K562 (cell line): ENCODE data around the gene TIMP4. TPM values are rescaled to one million over a fixed set of nuclear protein-coding genes. Genes with fewer than 3 reads are reported as not detected.

Experiments
- ATAC-seq: fragments of 200-7000 bp; cut with Tn5 transposase; 3 replicates; pipeline ENCODE4 v1.9.1; 2020; ENCODE audit warnings: moderate library complexity
- BruUV-seq: library from RNA; stranded (reverse); fragments of 400-500 nt; replicated peaks from 2 replicates; lab custom pipeline; 2021; lab: Mats Ljungman, UMichigan
- CTCF ChIA-PET: fragments of 300-600 bp; formaldehyde crosslinking; extraction: SDS; loops from one replicate; lab custom pipeline; 2021; ENCODE audit warnings: low intra/inter-chr PET ratio; lab: Yijun Ruan, JAX
- POLR2A ChIA-PET: fragments of 300-600, 350-650 bp; sonication (Branson Sonifier 250); formaldehyde crosslinking; extraction: SDS; loops from one replicate; lab custom pipeline; 2021; ENCODE audit warnings: antibody characterized with exemption, inconsistent platforms; lab: Yijun Ruan, JAX
- DNase-seq, 4 experiments: peaks; one replicate each; pipeline versions ENCODE4 v3.0.0 to v3.0.0-alpha.2; 2011 to 2018; ENCODE audit warnings: low spot score in 3 of 4, mixed read lengths in 3 of 4; ENCODE audit errors: extremely low read depth in 1 of 4
- FAIRE-seq: peaks from 2 replicates; lab custom pipeline; 2011; peaks lifted over from hg19 to GRCh38; lab: Jason Lieb, UNC
- H2AFZ ChIP-seq: 2 replicates; pipeline ENCODE4 v1.6.0; 2011; ENCODE audit warnings: low read depth, low read length, control low read depth, inconsistent platforms
- H3K27ac ChIP-seq: fragments of 200-600 bp; 3 replicates; pipeline ENCODE4 v1.8.0; 2011; ENCODE audit warnings: low read depth, mild to moderate bottlenecking, control low read depth, inconsistent platforms, low read length, moderate library complexity, mixed read lengths; ENCODE audit errors: extremely low read depth
- H3K27me3 ChIP-seq, 2 experiments: fragments of 300-600 bp in 1 of 2; 2 replicates in 1 of 2; 3 replicates in 1 of 2; pipeline versions ENCODE4 v1.6.0 to v1.8.0; 2011; ENCODE audit warnings: inconsistent platforms in 2 of 2, low read length in 2 of 2, mild to moderate bottlenecking in 1 of 2, mixed read lengths in 1 of 2, moderate library complexity in 1 of 2; ENCODE audit not compliant: control insufficient read depth in 2 of 2, insufficient read depth in 2 of 2
- H3K36me3 ChIP-seq: fragments of 300-600 bp; 3 replicates; pipeline ENCODE4 v1.8.0; 2011; ENCODE audit warnings: mild to moderate bottlenecking, low read length, inconsistent platforms; ENCODE audit not compliant: control insufficient read depth, insufficient read depth
- H3K4me1 ChIP-seq, 2 experiments: fragments of 200-600 bp in 1 of 2; replicated peaks in 1 of 2; 2 replicates in 1 of 2; 3 replicates in 1 of 2; pipeline versions ENCODE4 v1.5.1 to v1.8.0; 2011; ENCODE audit warnings: inconsistent platforms in 2 of 2, low read length in 2 of 2, mild to moderate bottlenecking in 1 of 2, mixed read lengths in 1 of 2, moderate library complexity in 1 of 2; ENCODE audit not compliant: control insufficient read depth in 2 of 2, insufficient read depth in 2 of 2
- H3K4me2 ChIP-seq: 2 replicates; pipeline ENCODE4 v1.6.1; 2011; ENCODE audit warnings: low read length, control low read depth, inconsistent platforms, mixed read lengths; ENCODE audit not compliant: insufficient read depth
- H3K4me3 ChIP-seq: fragments of 200-600 bp; sonication (generic), shearing (Covaris generic); 2 replicates; pipeline ENCODE4 v1.5.1; 2016; ENCODE audit warnings: control low read depth, inconsistent platforms
- H3K79me2 ChIP-seq: fragments of 200-600 bp; 3 replicates; pipeline ENCODE4 v1.8.0; 2011; ENCODE audit warnings: low read length, inconsistent platforms; ENCODE audit not compliant: control insufficient read depth, insufficient read depth
- H3K9ac ChIP-seq, 2 experiments: 2 replicates each; pipeline versions ENCODE4 v1.6.0 to v1.6.1; 2011; ENCODE audit warnings: low read depth in 2 of 2, low read length in 2 of 2, control low read depth in 1 of 2, inconsistent platforms in 1 of 2, mild to moderate bottlenecking in 1 of 2, mixed read lengths in 1 of 2; ENCODE audit not compliant: insufficient read depth in 1 of 2
- H3K9me1 ChIP-seq: one replicate; pipeline ENCODE4 v1.6.0; 2011; ENCODE audit warnings: inconsistent platforms, mild to moderate bottlenecking, low read length, moderate library complexity; ENCODE audit not compliant: control insufficient read depth, insufficient read depth
- H3K9me3 ChIP-seq: replicated peaks from 2 replicates; pipeline ENCODE4 v1.5.1; 2011; ENCODE audit warnings: low read depth, low read length, inconsistent platforms; ENCODE audit not compliant: control insufficient read depth, insufficient read depth
- H4K20me1 ChIP-seq: replicated peaks from 2 replicates; pipeline ENCODE4 v1.6.1; 2011; ENCODE audit warnings: low read length, inconsistent platforms, mixed read lengths; ENCODE audit not compliant: control insufficient read depth, insufficient read depth
- CHD4 ChIP-seq: fragments of 200-600 bp; sonication (generic); IDR thresholded peaks from 3 replicates; pipeline ENCODE4 v1.6.1; 2012; ENCODE audit warnings: low read depth, mild to moderate bottlenecking, mixed read lengths, low read length, inconsistent platforms; ENCODE audit not compliant: insufficient read depth, insufficient replicate concordance, poor library complexity, severe bottlenecking
- DIDO1 ChIP-seq: fragments of 450-650 bp; IDR thresholded peaks from 2 replicates; pipeline ENCODE4 v1.6.1; 2016; ENCODE audit warnings: low read depth, missing biosample characterization, missing genetic modification characterization
- ILK ChIP-seq: fragments of 450-650 bp; IDR thresholded peaks from 2 replicates; pipeline ENCODE4 v1.6.1; 2016; ENCODE audit warnings: missing genetic modification characterization, low read depth, mild to moderate bottlenecking, missing compliant biosample characterization, moderate library complexity, borderline replicate concordance
- RBFOX2 ChIP-seq: fragments of 200-400 bp; formaldehyde crosslinking; IDR thresholded peaks from 2 replicates; pipeline ENCODE4 v1.6.1; 2017; ENCODE audit warnings: low read depth, mild to moderate bottlenecking, low read length, moderate library complexity
- RHOXF2B ChIP-seq: fragments of 250-450 bp; sonication (Bioruptor Pico); conservative IDR thresholded peaks from 2 replicates; pipeline ENCODE4 v1.5.1; 2021
- SAFB ChIP-seq: fragments of 200-400 bp; formaldehyde crosslinking; IDR thresholded peaks from 2 replicates; pipeline ENCODE4 v1.6.1; 2017; ENCODE audit warnings: low read depth, low read length, borderline replicate concordance
- SIN3B ChIP-seq: fragments of 450-650 bp; IDR thresholded peaks from 2 replicates; pipeline ENCODE4 v1.6.1; 2017; ENCODE audit warnings: low read depth, mild to moderate bottlenecking, moderate library complexity
- TCF7 ChIP-seq: sonication (generic); IDR thresholded peaks from 2 replicates; pipeline ENCODE4 v1.6.1; 2016; ENCODE audit warnings: antibody characterized with exemption, borderline replicate concordance
- TRIM28 ChIP-seq: fragments of 450-650 bp; IDR thresholded peaks from 2 replicates; pipeline ENCODE4 v1.6.1; 2017
- ZBED1 ChIP-seq: IDR thresholded peaks from 2 replicates; pipeline ENCODE4 v1.6.1; 2014
- ZC3H11A ChIP-seq: IDR thresholded peaks from 2 replicates; pipeline ENCODE4 v1.6.1; 2012; ENCODE audit warnings: low read depth, low read length, improper control_type of control experiment
- ZFP30 ChIP-seq: fragments of 250-450 bp; sonication (Bioruptor Pico); IDR thresholded peaks from 2 replicates; pipeline ENCODE4 v1.8.0; 2022; ENCODE audit warnings: moderate library complexity, mild to moderate bottlenecking, inconsistent platforms, borderline replicate concordance
- ZNF175 ChIP-seq: fragments of 200-800 bp; sonication (Bioruptor generic); IDR thresholded peaks from 2 replicates; pipeline ENCODE4 v1.6.1; 2016; ENCODE audit warnings: low read depth, mild to moderate bottlenecking, missing genetic modification characterization, missing compliant biosample characterization
- ZNF253 ChIP-seq: fragments of 250-450 bp; sonication (Bioruptor Pico); conservative IDR thresholded peaks from 2 replicates; pipeline ENCODE4 v1.6.1; 2021; ENCODE audit warnings: mild to moderate bottlenecking
- ZNF41 ChIP-seq: fragments of 250-450 bp; sonication (Bioruptor Pico); conservative IDR thresholded peaks from 2 replicates; pipeline ENCODE4 v1.4.0; 2020; ENCODE audit warnings: mild to moderate bottlenecking
- WGBS: fragments of 100-300 bp; shearing (Covaris generic); methylation state at CpG from one replicate; pipeline ENCODE4 v1.1.6; 2016; ENCODE audit warnings: low coverage, mixed read lengths; ENCODE audit not compliant: insufficient coverage; ENCODE audit errors: missing lambda C conversion rate; 5-methylcytosine and 5-hydroxymethylcytosine counted together
- in situ Hi-C: fragments of 300-500 bp; cut with MboI; formaldehyde crosslinking; loops from 4 replicates; pipeline ENCODE4 v1.15.0; 2018; ENCODE audit warnings: inconsistent platforms, mixed read lengths
- intact Hi-C: fragments of 100-400 bp; cut with micrococcal nuclease; formaldehyde crosslinking; loops from 2 replicates; pipeline ENCODE4 v1.14.2; 2022
- polyA plus RNA-seq, 8 experiments: library from polyadenylated mRNA; depleted of rRNA in 4 of 8; stranded (reverse) in 5 of 8; unstranded in 3 of 8; fragments of >200 nt; fragmentation: Nextera tagmentation in 2 of 8; fragmentation: Illumina TruSeq in 1 of 8; extraction: Ambion mirVana in 2 of 8; extraction: Trizol in 1 of 8; gene quantifications; 2 replicates each; pipeline versions ENCODE4 v1.2.1 to v1.2.3, GENCODE V29; 2011 to 2014; ENCODE audit warnings: inconsistent platforms in 1 of 8, missing spikeins in 1 of 8
- total RNA-seq, 7 experiments: library from RNA; depleted of rRNA in 6 of 7; stranded (reverse); fragments of >200 nt in 6 of 7; fragmentation: Illumina TruSeq in 2 of 7; extraction: Trizol in 2 of 7; gene quantifications; 2 replicates each; pipeline versions ENCODE4 v1.2.1 to v1.2.3, GENCODE V29; 2011 to 2021; ENCODE audit warnings: low replicate concordance in 1 of 7
- TF ChIP-seq, protein P1 (sequence below): fragments of 450-650 bp; IDR thresholded peaks from 2 replicates; pipeline ENCODE4 v1.6.1; 2016; ENCODE audit warnings: borderline replicate concordance

TIMP4 gene
- total and polyA plus RNA-seq, 9 of the 15 experiments (the other 6 are each of a cell fraction or from before 2014, with no cell fraction given), result 0.03 to 0.07 TPM; not detected in 7

- Histone ChIP-seq H3K4me1 (no peaks in the 10 kb centered on the region), H3K4me3 (no peak overlapping the region), H3K9ac (no peak overlapping the region), H3K27ac (no peak overlapping the region), H2AFZ (no peak overlapping the region), H3K4me2 (no peak overlapping the region), H3K9me3 (no peaks in the 10 kb centered on the region), H3K9me1 (no peaks in the 10 kb centered on the region), H3K79me2 (no peaks in the 10 kb centered on the region), H4K20me1 (no peaks in the 10 kb centered on the region), H3K27me3 (peaks cover 3 to 32% of the 10 kb centered on the region in 2 experiments; a peak in 3 of 5 replicates), H3K36me3 (no peaks in the 10 kb centered on the region)
- 0% methylated on average over 6 of the region's 6 CpGs for WGBS
- in situ Hi-C loops (loop anchor here (25.0 kb wide), 1 partner anchor 743 kb away; no protein-coding TSS in a partner anchor), intact Hi-C loops (no loop called here)
- DNase-seq (no peak), ATAC-seq (no peak), FAIRE-seq (no peak)
- CTCF ChIA-PET, result no interaction called here
- POLR2A ChIA-PET, result interaction anchor here (0.6 to 1.0 kb wide), 2 partner anchors 9 to 19 kb away, joined by 3 to 4 read pairs; no protein-coding TSS in a partner anchor
- no peak for TF ChIP-seq RBFOX2
- TF ChIP-seq SAFB, result no peak
- no peak for TF ChIP-seq ZC3H11A
- TF ChIP-seq TCF7, result no peak
- no TSS peak for BruUV-seq
These were observed 14.7 kb downstream of the TIMP4 start for GRCh38 chr3:12143949-12144504.

DNA sequence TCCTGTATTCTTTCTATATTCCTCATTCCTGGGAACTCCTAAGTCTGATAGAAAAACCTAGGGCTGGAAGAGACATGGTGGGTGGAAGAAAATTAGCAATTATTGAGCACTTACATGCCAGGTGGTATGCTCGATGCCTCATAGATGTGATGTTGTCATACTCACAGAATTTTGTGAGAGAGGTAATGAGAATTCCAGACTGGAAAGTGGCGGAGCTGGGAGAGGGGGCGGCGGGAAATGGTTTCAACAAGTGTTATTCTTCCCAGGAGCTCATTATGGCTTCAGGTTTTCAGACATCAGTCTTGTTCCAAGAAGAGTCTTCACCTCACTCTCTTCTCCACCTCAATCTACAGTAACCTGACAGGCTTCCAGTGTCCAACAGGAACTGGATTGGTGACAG is 16.2 kb downstream of the TIMP4 start:
- in situ Hi-C loops (loop anchor here (25.0 kb wide), 1 partner anchor 745 kb away; no protein-coding TSS in a partner anchor), intact Hi-C loops (no loop called here)
- Histone ChIP-seq H3K36me3 (no peaks in the 10 kb centered on the region), H3K4me1 (no peaks in the 10 kb centered on the region), H3K9me3 (no peaks in the 10 kb centered on the region), H3K27me3 (peaks cover 0 to 29% of the 10 kb centered on the region in 2 experiments; a peak in 3 of 5 replicates), H3K27ac (no peak overlapping the region), H3K9me1 (no peaks in the 10 kb centered on the region), H3K9ac (no peak overlapping the region), H3K79me2 (no peaks in the 10 kb centered on the region), H3K4me3 (no peak overlapping the region), H4K20me1 (no peaks in the 10 kb centered on the region), H2AFZ (no peak overlapping the region), H3K4me2 (no peak overlapping the region)
- FAIRE-seq (no peak), DNase-seq (no peak), ATAC-seq (no peak)
- ChIA-PET CTCF (no interaction called here), POLR2A (interaction anchor here (0.6 to 1.0 kb wide), 3 partner anchors 10 to 459 kb away, joined by 3 to 4 read pairs (median 4); no protein-coding TSS in a partner anchor)
- BruUV-seq, result no TSS peak
- 1% methylated on average over 4 of the region's 4 CpGs for WGBS
- no peak for TF ChIP-seq ZNF41 (CRISPR knock-in tag)
- no peak for TF ChIP-seq ZNF175 (CRISPR knock-in tag)
- TF ChIP-seq TRIM28, result no peak
- TF ChIP-seq ZBED1, result no peak
- TF ChIP-seq ZFP30 (CRISPR knock-in tag), result no peak
- TF ChIP-seq, protein P1, sequence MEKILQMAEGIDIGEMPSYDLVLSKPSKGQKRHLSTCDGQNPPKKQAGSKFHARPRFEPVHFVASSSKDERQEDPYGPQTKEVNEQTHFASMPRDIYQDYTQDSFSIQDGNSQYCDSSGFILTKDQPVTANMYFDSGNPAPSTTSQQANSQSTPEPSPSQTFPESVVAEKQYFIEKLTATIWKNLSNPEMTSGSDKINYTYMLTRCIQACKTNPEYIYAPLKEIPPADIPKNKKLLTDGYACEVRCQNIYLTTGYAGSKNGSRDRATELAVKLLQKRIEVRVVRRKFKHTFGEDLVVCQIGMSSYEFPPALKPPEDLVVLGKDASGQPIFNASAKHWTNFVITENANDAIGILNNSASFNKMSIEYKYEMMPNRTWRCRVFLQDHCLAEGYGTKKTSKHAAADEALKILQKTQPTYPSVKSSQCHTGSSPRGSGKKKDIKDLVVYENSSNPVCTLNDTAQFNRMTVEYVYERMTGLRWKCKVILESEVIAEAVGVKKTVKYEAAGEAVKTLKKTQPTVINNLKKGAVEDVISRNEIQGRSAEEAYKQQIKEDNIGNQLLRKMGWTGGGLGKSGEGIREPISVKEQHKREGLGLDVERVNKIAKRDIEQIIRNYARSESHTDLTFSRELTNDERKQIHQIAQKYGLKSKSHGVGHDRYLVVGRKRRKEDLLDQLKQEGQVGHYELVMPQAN, result no peak
- no peak for TF ChIP-seq RHOXF2B (CRISPR knock-in tag)
- no peak for TF ChIP-seq ZNF253 (CRISPR knock-in tag)
- TF ChIP-seq SIN3B, result no peak
- TF ChIP-seq CHD4, result no peak
- no peak for TF ChIP-seq DIDO1 (tag)
- TF ChIP-seq ILK, result no peak
